Ramos (cell line): Measurements from ENCODE around the gene GDF2.

Source experiments
- in situ Hi-C: fragments of 300-500 bp; cut with MboI; formaldehyde crosslinking; loops from one replicate; pipeline ENCODE4 v1.14.3; 2022; ENCODE audit warnings: low sequenced_read_pairs; ENCODE audit not compliant: unreplicated experiment

The GDF2 gene

DNA sequence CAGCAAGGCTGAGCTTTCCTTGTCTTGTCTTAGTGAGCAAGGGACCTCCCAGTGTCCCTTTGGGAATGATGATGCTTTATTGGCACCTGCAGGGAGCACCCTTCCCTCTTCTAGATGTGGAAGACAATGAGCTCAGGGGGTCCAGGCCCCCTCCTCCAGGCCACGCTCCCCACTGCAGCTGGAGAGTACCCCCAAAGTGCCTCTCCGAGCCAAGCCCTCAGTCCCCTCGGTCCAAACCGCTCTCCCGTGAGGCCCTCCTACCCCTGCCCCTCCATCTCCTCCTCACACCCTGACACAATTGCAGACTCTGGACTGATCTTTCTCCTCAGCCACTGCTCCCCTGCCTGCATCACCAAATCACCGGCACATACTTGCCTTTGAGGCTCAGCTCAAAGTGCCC, 42.7 kb downstream of the GDF2 start:
- in situ Hi-C loops = no loop called here

DNA sequence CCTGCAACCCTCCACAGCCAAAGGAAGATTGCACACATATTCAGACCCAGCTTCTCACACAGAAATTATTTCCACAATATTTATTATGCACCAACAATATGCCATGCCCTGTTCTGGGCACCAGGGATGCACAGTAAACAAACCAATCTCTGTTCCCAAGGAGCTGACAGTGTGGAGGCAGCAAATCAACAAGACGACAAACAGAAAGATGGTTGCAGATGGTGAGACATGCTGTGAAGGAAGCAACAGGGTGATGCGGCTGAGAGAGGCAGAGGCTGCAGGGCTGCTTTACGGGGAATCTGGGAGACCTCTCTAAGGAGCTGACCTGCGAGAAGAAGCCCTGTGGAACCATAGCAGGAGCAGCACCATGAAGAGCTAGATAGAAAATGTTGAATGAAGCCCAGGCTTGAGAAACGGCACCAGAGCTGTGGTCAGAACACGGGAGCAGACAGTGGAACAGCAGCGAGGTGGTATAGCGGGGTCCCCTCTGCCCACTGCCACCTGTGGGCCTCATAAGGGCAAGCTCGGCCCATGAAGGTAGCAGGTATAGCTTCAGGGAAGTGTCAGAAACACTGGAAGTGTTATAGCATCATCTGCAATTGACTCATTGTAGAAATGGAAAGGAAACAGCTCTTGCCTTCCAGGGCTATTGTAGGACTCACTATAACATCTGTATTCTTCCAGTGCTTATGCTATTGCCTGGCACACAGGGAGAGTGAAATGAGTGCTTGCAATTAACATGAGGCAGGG, 43.4 kb downstream of the GDF2 start:
- in situ Hi-C loops = no loop called here

DNA sequence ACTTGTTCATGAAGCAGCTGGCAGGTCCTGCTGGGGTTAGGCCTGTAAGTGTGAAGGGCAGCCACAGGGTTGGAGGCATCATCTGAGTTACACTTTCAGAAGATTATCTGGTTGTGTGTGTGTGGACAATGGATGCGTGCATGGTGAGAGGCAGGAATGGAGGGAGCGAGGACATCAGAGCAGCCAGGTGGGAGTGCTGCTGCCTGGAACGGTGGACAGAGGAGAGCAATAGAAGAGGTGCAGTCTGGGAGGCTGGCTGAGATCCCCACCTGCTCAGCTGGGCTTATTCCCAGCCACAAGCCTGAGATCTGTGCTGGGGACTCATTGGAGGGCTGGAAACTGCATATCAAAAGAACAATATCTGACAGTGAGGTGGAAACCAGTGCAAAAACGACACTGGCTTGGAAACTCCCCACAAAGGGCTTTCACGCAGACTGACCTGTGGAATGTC, 44.0 kb downstream of the GDF2 start:
- in situ Hi-C loops = no loop called here

DNA sequence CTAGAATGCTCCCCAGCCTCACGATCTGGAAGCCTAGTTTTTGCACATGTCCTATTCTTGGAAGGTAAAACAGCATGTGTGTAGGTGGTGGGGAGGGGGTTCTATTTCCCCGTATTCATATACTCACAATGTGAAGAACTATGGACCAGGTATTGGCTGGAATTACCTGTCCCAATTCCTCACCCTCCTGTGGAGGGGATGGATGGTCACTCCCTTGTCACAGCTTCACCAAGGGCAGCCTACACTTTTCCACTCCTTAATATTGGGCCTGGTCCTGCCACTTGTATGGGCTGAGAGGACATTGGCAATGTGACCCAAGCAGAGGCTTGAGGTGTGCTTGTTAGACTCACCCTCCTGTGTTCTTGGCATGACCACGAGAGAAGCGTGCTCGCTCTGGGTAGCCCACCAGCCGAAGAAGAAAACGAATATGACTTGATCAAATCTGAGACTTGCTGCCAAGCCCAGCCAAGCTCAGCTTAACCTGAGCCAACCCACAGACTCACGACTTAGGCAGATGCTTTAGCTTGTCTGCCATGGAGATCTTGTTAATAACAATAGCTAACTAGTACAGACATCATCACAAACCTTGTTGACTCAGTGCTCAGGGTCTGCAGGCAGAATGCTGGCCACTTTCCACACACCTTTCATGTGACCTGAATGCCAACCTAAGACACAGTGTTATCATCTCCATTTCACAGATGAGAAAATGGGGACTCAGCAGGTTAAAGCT, 44.6 kb downstream of the GDF2 start:
- in situ Hi-C loops = no loop called here

DNA sequence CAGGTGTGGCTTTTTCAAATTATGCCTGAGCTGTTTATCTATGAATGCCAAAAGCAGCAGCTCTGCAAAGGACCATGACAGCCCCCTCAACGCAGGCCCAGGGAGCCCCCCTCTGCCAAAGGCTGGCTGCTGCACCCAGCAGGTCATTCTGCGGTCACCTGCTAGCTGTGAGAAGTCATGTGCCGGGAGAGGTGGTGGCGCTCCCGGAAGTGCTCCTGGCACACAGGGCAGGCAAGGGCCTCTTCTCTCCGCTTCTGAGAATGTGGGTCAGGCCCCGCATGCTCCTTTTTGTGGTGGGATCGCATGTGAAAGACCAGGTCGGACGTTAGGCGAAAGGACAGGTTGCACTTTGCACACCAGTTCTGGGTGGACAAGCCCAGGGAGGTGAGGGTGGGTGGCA, 45.4 kb downstream of the GDF2 start:
- in situ Hi-C loops = no loop called here

DNA sequence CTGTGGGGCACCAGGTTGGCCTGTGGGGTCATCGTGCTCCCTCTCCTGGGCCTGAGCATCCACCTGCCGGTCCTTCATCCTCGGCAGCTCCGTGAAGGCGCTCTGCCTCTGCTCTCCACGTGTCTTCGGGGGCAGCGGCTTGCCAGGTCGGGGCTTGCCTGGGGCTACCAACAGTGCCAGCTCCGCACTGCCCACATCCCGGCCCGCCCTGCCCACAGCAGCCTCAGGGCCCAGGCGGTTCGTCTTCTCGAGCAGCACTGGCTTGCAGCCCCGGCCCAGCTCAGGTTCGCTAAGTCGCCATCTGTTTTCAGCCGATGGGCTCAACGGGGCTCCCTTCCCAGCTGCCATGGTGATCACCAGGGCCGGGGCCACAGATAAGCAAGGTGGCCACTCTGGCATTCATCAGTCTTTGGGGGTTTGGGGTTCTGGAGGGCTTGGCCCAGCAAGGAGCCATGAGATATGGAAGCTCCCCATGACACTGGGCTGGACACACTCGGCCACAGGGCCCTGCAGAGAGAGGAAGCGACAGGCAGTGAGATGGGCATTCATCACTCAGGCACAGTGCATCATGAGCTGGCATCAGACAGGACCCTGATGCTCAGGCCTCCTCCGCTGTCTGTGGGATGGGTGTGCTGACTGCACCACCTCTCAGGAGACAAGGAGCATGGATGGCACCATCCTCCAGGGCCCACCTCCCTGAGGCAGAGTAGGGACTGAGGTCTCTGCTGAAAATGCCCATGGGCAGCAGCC, 46.4 kb downstream of the GDF2 start:
- in situ Hi-C loops = no loop called here

DNA sequence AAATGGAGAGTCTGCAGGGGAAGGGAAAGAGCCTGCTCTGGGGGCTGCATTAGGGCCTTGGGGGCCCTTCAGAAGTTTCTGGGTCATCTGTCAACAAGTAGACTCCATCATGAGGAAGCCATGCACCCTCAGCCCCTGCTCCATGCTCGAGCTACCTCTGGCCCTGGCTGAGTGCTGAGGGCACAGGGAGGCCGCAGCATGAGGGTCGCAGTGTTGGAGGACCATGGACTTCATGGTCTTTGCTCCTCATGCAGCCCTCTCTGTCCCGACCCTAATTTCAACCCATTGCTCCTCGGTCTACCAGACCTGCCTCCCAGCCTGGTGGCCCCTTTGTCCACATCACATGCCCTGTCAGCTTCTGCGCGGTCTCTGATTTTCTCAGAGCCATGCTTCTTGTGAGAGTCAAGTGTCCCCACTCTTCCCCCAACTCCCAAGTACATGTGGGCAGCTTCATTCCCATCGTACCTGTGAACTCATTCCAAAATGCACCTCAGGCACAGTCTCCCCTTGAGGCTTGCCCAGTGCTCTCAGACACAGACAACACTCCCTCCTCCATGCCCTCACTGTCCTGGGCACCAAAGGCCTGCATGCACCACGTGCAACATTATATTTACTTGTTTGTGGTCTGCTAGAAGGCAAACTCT, 47.1 kb downstream of the GDF2 start:
- in situ Hi-C loops = no loop called here

- in situ Hi-C loops = no loop called here
Measured at GRCh38 chr10:47370015-47370767, 47.9 kb downstream of the GDF2 start.

GRCh38 chr10:47370878-47371277, 48.6 kb downstream of the GDF2 start:
- in situ Hi-C loops = no loop called here

DNA sequence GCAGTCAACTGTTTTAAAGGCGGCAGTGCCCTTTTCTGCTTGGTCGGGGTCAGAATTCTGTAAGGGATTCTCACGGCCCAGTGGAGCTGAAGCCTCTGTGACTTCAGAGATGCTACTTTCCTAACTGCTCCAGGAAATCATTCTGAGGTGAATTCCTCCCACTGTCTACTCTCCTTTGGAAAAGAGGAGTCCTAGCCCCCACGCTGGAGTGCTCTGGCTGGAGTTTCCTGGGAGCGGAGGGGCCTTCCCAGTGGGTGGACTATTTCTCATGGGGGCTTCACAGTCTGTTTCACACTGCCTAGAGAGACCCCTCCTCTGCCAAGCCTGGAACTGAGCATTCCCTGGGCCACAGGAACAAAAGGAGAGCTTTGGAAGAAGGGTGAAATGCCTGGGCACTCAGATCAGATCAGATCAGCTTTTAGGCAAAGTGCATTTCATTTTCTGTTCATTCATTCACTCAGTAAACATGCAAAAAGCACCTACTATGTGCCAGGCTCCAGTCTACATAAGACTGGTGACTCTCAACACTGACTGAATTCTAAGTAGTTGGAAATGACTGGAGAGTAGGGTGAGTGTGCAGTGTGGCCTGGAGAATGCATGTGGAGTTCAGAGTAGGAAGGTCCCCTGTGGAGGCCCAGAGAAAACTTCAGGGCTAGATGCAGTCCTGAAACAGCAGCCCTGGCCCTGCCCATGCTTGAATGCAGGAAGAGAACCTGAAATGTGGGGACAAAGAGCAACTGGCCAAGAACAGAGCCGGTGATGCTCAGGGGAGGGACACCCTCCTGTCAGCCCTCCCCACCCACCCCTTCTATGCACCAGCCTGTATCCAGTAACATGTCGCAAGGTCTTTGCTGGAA, 49.6 kb downstream of the GDF2 start:
- in situ Hi-C loops = no loop called here

DNA sequence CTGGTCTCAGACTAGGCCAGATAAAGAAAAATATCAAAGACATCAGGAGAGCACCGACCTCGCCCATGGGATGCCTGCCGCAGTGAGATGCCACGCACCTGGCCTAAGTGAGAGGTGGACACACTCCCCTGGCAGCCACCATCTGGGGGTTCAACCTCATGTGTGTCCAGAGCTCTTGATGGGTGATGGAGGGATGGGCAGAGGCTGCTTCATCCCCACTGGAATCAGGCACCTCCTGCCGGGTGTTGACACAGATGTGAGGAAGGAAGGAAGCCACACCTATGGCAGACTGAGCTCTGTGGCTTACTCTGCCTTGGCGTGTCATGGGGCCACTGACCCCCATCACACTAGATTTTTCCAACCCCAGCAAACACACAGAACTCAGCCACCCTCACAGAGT, 50.5 kb downstream of the GDF2 start:
- in situ Hi-C loops = no loop called here

- in situ Hi-C loops = no loop called here
Measured at GRCh38 chr10:47374611-47375536, 52.6 kb downstream of the GDF2 start.

GRCh38 chr10:47376522-47377220, 54.4 kb downstream of the GDF2 start:
- in situ Hi-C loops = no loop called here
